GM19238 (cell line): Measurements from ENCODE around the gene MIA3.
"Not testable (repeated sequence)": the region's sequence is repeated elsewhere in the genome, so short reads cannot be mapped to it uniquely, and the experiment has no call there.

Experiments used
- DNase-seq: peaks from one replicate; pipeline ENCODE4 v3.0.0; 2011; ENCODE audit warnings: low spot score; ENCODE audit not compliant: insufficient read length

The MIA3 gene

GRCh38 chr1:222668184-222668583 is 50.3 kb downstream of the MIA3 start:
- DNase-seq, result not testable (repeated sequence)

- not testable (repeated sequence) for DNase-seq
These were observed 51.2 kb downstream of the MIA3 start for GRCh38 chr1:222669107-222669506.

DNA sequence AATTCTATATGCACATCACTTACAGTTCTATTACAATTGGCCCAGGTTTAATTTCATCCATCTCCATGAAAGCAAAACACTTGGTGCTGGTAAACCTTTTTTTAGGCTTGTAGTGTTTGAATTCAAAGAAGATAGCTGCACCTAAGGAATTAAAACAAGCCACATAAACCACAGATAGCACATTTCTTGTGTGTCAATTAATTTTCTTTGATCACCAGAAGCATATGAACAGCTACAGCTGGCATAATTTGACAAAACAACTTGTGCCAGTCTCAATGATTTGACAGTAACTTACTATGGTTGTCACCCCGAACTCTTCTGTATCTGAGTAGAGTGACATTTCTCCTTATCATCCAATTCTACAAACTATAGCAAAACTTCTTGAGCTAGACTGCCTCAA is 52.2 kb downstream of the MIA3 start:
- DNase-seq, result no peak

DNA sequence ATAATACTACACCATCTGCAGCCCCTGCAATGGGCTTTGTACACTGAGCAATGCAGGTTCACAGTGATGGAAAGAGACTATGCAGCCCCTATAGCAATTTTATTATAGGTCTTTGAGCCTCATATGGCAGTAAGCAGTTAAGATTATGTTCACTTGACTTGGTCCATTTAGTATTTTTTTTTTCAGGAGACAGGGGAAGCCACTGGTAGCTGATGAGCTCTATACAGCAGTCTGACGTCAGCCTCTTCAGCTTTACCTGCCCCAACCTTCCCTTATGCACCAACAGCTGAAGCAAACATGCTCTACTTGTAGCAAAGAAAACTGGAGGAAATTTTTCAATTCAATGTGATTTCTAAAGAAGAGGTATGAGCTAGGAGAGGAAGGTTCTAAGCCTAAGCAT is 62.2 kb downstream of the MIA3 start:
- DNase-seq, result no peak

DNA sequence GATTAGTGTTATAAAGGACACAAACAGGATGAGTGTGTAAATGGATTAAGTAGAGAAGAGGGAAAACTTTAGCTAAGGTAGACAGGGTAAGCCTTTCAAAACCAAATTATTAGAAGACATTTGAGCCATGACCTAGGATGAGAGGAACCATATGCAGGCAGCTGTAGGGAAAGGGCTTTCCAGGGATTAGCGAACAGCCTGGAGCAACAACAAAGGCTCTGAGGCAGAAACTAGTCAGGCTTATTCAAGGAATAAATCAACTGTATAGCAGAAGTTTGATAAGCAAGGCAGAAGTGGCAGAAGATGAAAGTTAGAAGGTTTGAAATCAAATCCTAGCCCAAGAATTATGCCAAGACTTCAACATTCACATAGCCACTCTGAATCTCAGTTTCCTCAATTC is 73.1 kb downstream of the MIA3 start:
- DNase-seq, result no peak

- DNase-seq, result no peak
These were observed 77.0 kb downstream of the MIA3 start for GRCh38 chr1:222694927-222695326.

GRCh38 chr1:222696741-222697140 is 78.8 kb downstream of the MIA3 start:
- no peak for DNase-seq

DNA sequence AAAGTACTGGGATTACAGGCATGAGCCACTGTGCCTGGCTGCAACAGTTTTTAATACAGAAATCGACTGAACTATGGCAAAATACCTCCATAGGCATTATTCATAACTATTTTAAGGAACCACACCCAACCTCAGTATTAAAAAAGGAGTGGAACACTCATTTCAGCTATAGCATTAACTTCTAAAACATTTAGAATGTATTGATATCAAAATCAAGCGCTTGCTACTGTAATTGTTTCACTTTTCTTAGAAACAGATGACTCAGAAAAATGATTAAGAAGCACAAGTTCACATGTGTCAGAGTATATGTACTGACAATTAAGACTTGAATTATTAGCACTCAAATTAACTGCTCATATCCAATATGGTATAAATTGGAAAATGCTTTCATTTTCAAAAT is 79.3 kb downstream of the MIA3 start:
- no peak for DNase-seq

GRCh38 chr1:222697826-222698225 is 79.9 kb downstream of the MIA3 start:
- no peak for DNase-seq

DNA sequence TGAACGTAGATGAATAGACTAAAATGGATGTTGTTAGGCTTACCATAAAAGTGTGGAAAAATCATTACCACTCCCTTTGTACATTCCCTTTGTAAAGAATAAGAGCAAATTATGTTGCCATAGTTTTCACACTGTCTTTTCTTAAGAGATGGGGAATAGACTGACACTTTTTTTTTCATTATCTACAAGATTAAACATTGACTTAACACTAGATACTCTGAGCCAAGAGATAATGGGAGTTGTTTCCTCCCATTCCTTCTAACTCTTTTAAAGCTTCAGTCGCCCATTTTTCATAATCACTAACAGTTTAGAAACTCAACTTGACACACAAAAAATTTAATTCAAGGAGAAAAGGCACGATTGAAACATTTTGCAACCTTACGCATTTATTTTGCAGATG is 84.3 kb downstream of the MIA3 start:
- no peak for DNase-seq

GRCh38 chr1:222704260-222704659 is 86.4 kb downstream of the MIA3 start:
- DNase-seq, result no peak

DNA sequence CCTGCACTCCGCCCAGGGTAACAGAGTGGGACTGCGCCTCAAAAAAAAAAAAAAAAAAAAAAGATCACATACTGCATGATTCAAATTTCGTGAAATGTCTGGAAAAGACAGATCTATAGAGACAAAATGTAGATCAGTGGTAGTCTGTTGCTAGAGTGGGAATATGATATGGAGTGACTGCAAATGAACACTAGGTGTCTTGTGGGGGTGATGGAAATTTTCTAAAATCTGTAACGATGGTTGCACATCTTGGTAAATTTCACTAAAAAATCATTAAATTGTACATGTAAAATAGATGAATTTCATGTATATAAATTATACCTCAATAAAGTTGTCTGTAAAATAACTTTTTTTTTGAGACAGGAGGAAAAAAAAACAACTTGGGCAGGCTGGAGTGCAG is 88.9 kb downstream of the MIA3 start:
- DNase-seq, result no peak

DNA sequence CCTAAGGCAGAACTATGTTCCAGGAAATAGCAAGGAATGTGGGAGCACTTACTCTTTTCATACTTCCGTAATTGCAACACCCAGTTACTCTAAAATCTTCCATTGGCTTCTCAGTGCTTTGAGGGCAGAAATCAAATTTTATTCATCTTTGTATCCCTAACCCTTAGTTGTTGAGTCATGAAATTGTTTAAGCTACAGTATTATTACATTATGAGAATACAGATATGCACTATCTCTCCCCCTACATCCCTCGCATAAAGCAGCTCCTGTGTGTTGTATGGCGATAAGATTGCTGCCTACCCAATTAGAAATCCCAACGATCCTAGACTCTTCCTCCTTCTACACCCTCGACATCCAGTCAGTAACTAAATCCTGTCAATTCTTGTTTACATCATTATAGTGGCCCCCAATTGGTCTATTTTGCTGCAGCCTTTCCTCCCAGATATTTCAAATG is 91.8 kb downstream of the MIA3 start:
- DNase-seq, result no peak

- DNase-seq, result peak; percentile 37
These were observed 93.7 kb downstream of the MIA3 start for GRCh38 chr1:222711319-222712252.

DNA sequence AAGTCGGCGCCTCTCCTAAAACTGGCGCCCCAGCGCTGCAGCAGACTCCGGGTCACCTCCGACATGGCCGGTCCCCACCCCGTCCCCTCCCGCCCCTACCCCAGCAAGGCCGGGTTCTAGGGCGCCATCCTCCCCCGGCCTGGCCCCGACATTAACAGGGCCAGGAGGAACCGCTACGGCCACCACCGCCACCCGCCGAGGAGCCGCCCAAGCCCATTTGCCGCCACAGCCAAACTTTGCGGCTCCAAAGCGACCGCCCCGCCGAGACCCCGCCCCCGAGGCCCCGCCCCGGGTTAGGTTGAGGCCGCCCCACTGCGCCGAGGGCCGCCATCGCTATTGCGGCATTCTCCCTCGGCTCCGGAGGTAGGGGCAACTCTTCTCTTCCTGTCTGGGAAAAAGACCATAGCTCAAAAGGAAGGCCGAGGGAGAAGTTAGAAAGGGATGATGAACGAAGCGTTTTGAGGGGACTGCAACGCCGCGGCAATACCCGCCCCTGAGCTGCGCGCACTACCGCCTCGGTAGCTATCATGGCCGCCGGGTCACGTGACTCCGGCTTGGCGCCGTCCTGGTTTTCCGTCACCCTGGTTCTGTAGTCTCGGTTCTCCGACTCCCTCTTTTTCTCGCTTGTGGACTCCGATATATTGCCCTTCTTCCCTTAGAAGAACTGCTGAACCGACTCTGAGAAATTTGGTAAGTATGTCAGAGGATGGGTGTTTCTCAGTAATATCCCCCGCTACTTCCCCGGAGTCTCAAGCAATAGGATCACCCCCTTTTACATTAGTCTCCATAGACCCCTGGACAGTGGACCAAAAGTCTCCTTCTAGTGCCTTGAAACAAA is 94.6 kb downstream of the MIA3 start, which contains the start of the genes AIDA and BROX:
Gene AIDA (minus strand): TSS at position 239 of the 838 bp plus-strand sequence. CDS start 174 bp downstream, at position 65.
Gene BROX (plus strand): TSS at position 312 of the 838 bp plus-strand sequence. CDS start 3,136 bp downstream, outside the sequence.
- DNase-seq, result peak; percentile 74

DNA sequence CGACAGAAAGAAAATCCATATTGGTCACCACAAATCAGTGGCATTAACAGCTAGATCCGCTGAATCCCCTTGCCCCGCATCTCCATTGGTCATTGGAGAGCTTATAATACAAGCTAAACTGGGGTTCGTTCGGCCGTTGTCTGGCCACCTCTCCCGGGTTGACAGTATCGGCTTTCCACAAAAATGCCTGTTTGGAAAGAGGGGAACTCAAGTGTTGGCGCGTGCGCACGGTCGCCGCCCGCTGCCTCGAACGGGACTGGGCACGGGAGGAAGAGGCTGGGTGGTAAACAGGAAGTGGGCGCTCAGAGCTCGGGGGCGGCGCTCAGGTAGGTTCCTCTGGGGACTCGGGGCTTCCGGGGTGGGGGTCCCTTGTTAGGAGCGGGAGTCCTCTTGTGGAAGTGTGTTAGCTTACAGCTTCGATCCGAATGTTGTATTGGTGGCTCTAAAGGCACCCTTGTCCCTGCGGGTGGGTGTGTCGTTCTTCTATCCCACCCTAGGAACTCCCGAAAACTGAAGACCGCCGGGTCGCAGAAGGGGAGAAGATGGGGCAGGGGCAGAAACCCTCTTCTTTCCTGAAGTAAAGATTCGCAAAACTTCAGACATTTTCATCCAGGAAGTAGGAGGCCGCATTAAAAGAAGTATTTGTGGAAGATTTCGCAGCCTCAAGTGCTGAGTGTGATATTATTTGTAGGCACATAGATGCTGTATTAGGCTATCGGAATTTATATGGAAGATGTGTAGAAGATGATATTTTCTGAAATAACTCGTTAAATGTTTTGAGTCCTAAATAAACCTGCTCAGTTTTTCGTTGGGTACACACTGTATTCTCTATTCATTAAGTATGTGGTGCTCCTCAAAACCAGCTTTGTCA is 95.4 kb downstream of the MIA3 start:
- DNase-seq, result peak; percentile 72

DNA sequence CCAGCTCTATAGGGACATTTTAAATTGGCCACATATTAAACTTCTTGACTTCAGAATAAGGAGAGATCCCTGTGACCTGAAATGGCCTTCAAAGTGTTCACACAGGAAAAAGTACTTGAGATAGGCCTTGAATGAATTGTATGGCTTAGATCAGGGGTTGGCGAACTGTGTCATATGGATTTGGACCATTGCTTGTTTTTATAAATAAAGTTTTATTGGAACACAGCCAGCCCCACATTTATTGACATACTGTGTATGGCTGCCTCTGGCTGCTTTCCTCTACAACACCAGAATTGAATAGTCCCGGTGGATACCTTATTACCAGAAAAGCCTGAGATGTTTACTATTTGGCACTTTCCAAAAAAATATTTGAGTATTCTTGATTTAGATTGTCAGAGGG is 98.5 kb downstream of the MIA3 start:
- no peak for DNase-seq
